Neural progenitor cell (in vitro differentiated cells): ENCODE results near the gene CLSTN2.

Experiments used
- EZH2 ChIP-seq: fragments of 200-600 bp; sonication (generic); IDR thresholded peaks from 2 replicates; pipeline ENCODE4 v1.6.1; 2017; ENCODE audit warnings: antibody characterized with exemption, mild to moderate bottlenecking, moderate library complexity
- EZH2phosphoT487 ChIP-seq: fragments of 200-600 bp; sonication (generic); IDR thresholded peaks from 2 replicates; pipeline ENCODE4 v1.6.1; 2017; ENCODE audit warnings: antibody characterized with exemption
- TF ChIP-seq, protein P1 (sequence below): fragments of 200-600 bp; sonication (generic); IDR thresholded peaks from 2 replicates; pipeline ENCODE4 v1.5.1; 2017; ENCODE audit warnings: antibody characterized with exemption, mild to moderate bottlenecking

DNA sequence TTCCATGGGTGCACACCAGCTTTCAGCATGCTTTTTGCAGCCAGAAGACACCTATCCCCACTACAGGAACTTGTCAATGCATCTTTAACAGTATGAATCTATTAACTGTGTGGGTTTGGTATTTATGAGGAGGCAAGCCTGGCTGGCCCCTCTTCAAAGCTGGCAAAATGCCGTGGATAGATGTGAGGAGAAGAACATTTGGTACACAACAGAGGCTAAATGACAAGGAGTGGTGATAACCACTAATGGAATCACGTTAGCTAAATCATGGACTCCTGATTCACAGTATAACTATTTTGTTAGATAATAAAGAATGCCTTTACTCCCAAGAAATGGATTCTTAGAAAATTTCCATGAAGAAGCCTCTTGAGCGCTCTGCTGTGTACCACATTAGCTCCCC is 187.2 kb downstream of the CLSTN2 start:
- TF ChIP-seq, protein P1, sequence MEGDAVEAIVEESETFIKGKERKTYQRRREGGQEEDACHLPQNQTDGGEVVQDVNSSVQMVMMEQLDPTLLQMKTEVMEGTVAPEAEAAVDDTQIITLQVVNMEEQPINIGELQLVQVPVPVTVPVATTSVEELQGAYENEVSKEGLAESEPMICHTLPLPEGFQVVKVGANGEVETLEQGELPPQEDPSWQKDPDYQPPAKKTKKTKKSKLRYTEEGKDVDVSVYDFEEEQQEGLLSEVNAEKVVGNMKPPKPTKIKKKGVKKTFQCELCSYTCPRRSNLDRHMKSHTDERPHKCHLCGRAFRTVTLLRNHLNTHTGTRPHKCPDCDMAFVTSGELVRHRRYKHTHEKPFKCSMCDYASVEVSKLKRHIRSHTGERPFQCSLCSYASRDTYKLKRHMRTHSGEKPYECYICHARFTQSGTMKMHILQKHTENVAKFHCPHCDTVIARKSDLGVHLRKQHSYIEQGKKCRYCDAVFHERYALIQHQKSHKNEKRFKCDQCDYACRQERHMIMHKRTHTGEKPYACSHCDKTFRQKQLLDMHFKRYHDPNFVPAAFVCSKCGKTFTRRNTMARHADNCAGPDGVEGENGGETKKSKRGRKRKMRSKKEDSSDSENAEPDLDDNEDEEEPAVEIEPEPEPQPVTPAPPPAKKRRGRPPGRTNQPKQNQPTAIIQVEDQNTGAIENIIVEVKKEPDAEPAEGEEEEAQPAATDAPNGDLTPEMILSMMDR = no peak
- TF ChIP-seq EZH2 (no peak), EZH2phosphoT487 (no peak)
